OCI-LY7 (cell line): ENCODE data around the gene ATP5F1D. TPM values are rescaled to one million over a fixed set of nuclear protein-coding genes. Genes with fewer than 3 reads are reported as not detected.

Experiments used
- BruUV-seq: library from RNA; stranded (reverse); fragments of 400-500 nt; replicated peaks from 2 replicates; lab custom pipeline; 2021; lab: Mats Ljungman, UMichigan
- CTCF ChIA-PET: fragments of 300-600 bp; sonication (Branson Sonifier 250); formaldehyde crosslinking; loops from one replicate; lab custom pipeline; 2022; ENCODE audit warnings: antibody characterized with exemption; ENCODE audit not compliant: unreplicated experiment; lab: Charles Lee
- POLR2A ChIA-PET: fragments of 300-600 bp; sonication (Branson Sonifier 250); formaldehyde crosslinking; loops from one replicate; lab custom pipeline; 2022; ENCODE audit warnings: antibody characterized with exemption; lab: Charles Lee
- DNase-seq: peaks from one replicate; pipeline ENCODE4 v3.0.0-alpha.2; 2015; ENCODE audit warnings: low spot score
- H2AFZ ChIP-seq: fragments of 200-600 bp; sonication (generic), shearing (Covaris generic); 2 replicates; pipeline ENCODE4 v1.6.1; 2014; ENCODE audit warnings: mild to moderate bottlenecking, antibody characterized with exemption, low read length, moderate library complexity
- H3K27ac ChIP-seq: fragments of 200-600 bp; sonication (generic); 2 replicates; pipeline ENCODE4 v1.5.1; 2014; ENCODE audit warnings: mixed run types, low read depth, mild to moderate bottlenecking, moderate library complexity, low read length, inconsistent platforms; ENCODE audit not compliant: poor library complexity, severe bottlenecking
- H3K36me3 ChIP-seq: fragments of 200-600 bp; sonication (generic); 2 replicates; pipeline ENCODE4 v1.6.1; 2014; ENCODE audit warnings: mild to moderate bottlenecking, antibody characterized with exemption, low read length, moderate library complexity, mixed read lengths; ENCODE audit not compliant: insufficient read depth
- H3K4me1 ChIP-seq: fragments of 200-600 bp; sonication (generic); 2 replicates; pipeline ENCODE4 v1.5.1; 2014; ENCODE audit warnings: mild to moderate bottlenecking, low read length; ENCODE audit not compliant: insufficient read depth, poor library complexity, severe bottlenecking
- H3K4me2 ChIP-seq: fragments of 200-600 bp; sonication (generic); 2 replicates; pipeline ENCODE4 v1.6.1; 2014; ENCODE audit warnings: mild to moderate bottlenecking, low read length
- H3K4me3 ChIP-seq: fragments of 200-600 bp; sonication (generic); 2 replicates; pipeline ENCODE4 v1.5.1; 2014; ENCODE audit warnings: mild to moderate bottlenecking, low read depth, low read length; ENCODE audit not compliant: poor library complexity, severe bottlenecking
- H3K79me2 ChIP-seq: fragments of 200-600 bp; sonication (generic); 2 replicates; pipeline ENCODE4 v1.6.1; 2016; ENCODE audit warnings: low read depth, mild to moderate bottlenecking, low read length, moderate library complexity, mixed read lengths; ENCODE audit not compliant: insufficient read depth
- H3K9me2 ChIP-seq: fragments of 200-600 bp; sonication (generic); 2 replicates; pipeline ENCODE4 v1.6.1; 2016; ENCODE audit warnings: mild to moderate bottlenecking, low read length, mixed read lengths; ENCODE audit not compliant: insufficient read depth
- H3K9me3 ChIP-seq: fragments of 200-600 bp; sonication (generic); 2 replicates; pipeline ENCODE4 v1.6.1; 2014; ENCODE audit warnings: mild to moderate bottlenecking, mixed run types, low read length, mixed read lengths
- H4K20me1 ChIP-seq: fragments of 200-600 bp; sonication (generic); 2 replicates; pipeline ENCODE4 v1.6.1; 2014; ENCODE audit warnings: mild to moderate bottlenecking, antibody characterized with exemption, low read length, moderate library complexity, mixed read lengths; ENCODE audit not compliant: insufficient read depth
- CTCF ChIP-seq: fragments of 200-600 bp; sonication (generic); conservative IDR thresholded peaks from 2 replicates; pipeline ENCODE4 v1.5.1; 2014; ENCODE audit warnings: mild to moderate bottlenecking, antibody characterized with exemption, low read length, moderate library complexity, mixed read lengths
- EZH2phosphoT487 ChIP-seq: fragments of 200-600 bp; sonication (generic); IDR thresholded peaks from 2 replicates; pipeline ENCODE4 v1.6.1; 2018; ENCODE audit warnings: low read depth, borderline replicate concordance, mild to moderate bottlenecking, mixed run types, antibody characterized with exemption, low read length, moderate library complexity, mixed read lengths
- intact Hi-C: fragments of 100-400 bp; cut with micrococcal nuclease; formaldehyde crosslinking; loops from one replicate; pipeline ENCODE4 v1.10.0; 2022; ENCODE audit not compliant: unreplicated experiment
- total RNA-seq, 2 experiments: library from RNA; depleted of rRNA in 1 of 2; stranded (reverse); fragments of >200 nt in 1 of 2; shearing (Covaris generic) in 1 of 2; gene quantifications; 2 replicates each; pipeline ENCODE4 v1.2.3, GENCODE V29; 2014 to 2022

The ATP5F1D gene
- total RNA-seq, 2 experiments from 2014 or later = 51.8 to 266 TPM

GRCh38 chr19:1229924-1230782 is 11.4 kb upstream of the ATP5F1D start:
- no peaks in the 10 kb centered on the region for H3K9me2 ChIP-seq
- no peaks in the 10 kb centered on the region for H3K9me3 ChIP-seq
- no peaks in the 10 kb centered on the region for H3K4me1 ChIP-seq
- BruUV-seq = no TSS peak
- no peaks in the 10 kb centered on the region for H3K79me2 ChIP-seq
- intact Hi-C loops = no loop called here
- TF ChIP-seq EZH2phosphoT487 (no peak), CTCF (no peak)
- POLR2A ChIA-PET = no interaction called here
- CTCF ChIA-PET = no interaction called here
- no peaks in the 10 kb centered on the region for H4K20me1 ChIP-seq
- H3K27ac ChIP-seq = no peak overlapping the region
- H3K4me3 ChIP-seq = no peak overlapping the region
- H3K36me3 ChIP-seq = peaks cover 25% of the 10 kb centered on the region
- H3K4me2 ChIP-seq = no peak overlapping the region
- DNase-seq = no peak
- H2AFZ ChIP-seq = no peak overlapping the region

GRCh38 chr19:1230783-1231489 is 10.6 kb upstream of the ATP5F1D start:
- ChIA-PET CTCF (no interaction called here), POLR2A (no interaction called here)
- no peak overlapping the region for H3K4me3 ChIP-seq
- H3K36me3 ChIP-seq = peaks cover 23% of the 10 kb centered on the region
- no peak for TF ChIP-seq CTCF
- no peak for TF ChIP-seq EZH2phosphoT487
- H4K20me1 ChIP-seq = no peaks in the 10 kb centered on the region
- no peak overlapping the region for H3K4me2 ChIP-seq
- no peaks in the 10 kb centered on the region for H3K9me3 ChIP-seq
- H3K9me2 ChIP-seq = no peaks in the 10 kb centered on the region
- no peaks in the 10 kb centered on the region for H3K4me1 ChIP-seq
- DNase-seq = no peak
- no peak overlapping the region for H3K27ac ChIP-seq
- H2AFZ ChIP-seq = no peak overlapping the region
- no peaks in the 10 kb centered on the region for H3K79me2 ChIP-seq
- no TSS peak for BruUV-seq
- intact Hi-C loops = no loop called here
